GM12865 (cell line): ENCODE results near the gene RGS17.

Source experiments
- DNase-seq: peaks from one replicate; pipeline ENCODE4 v3.0.0; 2010; ENCODE audit warnings: low read depth
- H3K4me3 ChIP-seq: 2 replicates; pipeline ENCODE4 v1.5.1; 2011; ENCODE audit warnings: mild to moderate bottlenecking, low read depth, low read length, control low read depth
- TF ChIP-seq, protein P1 (sequence below): IDR thresholded peaks from 2 replicates; pipeline ENCODE4 v1.5.1; 2011; ENCODE audit warnings: low read length, control low read depth, low read depth, inconsistent platforms; ENCODE audit not compliant: insufficient read depth; ENCODE audit errors: missing control alignments

The RGS17 gene

DNA sequence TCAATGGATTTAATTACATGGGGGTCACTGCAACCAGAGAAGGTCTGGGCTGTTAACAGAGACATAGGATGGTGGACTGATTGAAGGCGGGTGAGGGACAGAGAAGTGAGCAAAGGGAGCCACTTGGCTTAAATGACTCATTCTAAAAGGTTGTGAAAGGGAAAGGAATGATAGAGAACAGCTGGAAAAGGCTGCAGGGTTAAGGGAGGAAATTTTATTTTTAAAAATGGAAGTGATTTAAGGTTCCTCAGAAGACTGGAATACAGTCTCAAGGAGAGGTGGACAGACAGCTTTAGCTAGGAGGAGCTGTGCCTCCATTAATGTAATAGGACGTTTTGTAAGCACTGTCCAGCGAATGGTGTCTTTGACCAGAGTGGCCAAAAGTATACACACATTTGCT is 46.7 kb downstream of the RGS17 start:
- H3K4me3 ChIP-seq = no peak overlapping the region
- TF ChIP-seq, protein P1, sequence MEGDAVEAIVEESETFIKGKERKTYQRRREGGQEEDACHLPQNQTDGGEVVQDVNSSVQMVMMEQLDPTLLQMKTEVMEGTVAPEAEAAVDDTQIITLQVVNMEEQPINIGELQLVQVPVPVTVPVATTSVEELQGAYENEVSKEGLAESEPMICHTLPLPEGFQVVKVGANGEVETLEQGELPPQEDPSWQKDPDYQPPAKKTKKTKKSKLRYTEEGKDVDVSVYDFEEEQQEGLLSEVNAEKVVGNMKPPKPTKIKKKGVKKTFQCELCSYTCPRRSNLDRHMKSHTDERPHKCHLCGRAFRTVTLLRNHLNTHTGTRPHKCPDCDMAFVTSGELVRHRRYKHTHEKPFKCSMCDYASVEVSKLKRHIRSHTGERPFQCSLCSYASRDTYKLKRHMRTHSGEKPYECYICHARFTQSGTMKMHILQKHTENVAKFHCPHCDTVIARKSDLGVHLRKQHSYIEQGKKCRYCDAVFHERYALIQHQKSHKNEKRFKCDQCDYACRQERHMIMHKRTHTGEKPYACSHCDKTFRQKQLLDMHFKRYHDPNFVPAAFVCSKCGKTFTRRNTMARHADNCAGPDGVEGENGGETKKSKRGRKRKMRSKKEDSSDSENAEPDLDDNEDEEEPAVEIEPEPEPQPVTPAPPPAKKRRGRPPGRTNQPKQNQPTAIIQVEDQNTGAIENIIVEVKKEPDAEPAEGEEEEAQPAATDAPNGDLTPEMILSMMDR = no peak
- DNase-seq = no peak

DNA sequence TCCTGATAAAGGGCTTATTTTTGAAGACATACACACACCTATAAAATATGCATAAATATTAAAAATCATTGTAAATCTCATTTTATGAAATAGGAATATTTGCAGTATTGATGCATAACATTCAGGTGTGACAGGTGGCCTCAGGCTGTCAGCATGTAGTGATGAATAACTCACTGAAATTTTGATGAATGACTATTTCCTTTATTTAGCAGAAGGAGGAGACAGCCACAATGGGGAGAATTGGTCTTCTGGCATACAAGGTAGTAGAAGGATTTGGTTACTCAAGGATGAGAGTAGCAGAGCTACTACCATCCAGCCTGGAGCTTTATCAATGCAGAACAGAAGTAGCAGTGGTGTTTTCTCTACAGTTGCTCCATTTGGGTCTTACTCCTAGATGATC is 47.2 kb downstream of the RGS17 start:
- no peak overlapping the region for H3K4me3 ChIP-seq
- TF ChIP-seq, protein P1 = no peak
- no peak for DNase-seq

DNA sequence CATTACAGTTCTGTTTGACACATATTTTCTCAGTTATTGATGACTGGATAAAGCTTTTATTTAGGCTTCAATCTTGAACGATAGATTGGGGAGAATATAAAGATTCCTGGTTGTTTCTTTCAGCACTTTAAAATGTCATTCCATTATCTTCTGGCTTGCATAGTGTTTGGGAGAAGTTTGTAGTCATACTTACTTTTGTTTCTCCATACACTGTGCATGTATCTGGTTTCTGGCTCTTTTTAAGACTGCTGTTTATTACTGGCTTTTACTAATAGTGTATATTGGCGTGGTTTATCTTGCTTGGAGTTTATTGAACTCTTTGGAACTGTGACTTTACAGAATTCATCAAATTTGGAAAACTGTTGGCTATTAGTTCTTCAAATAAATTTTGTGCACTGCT is 49.2 kb downstream of the RGS17 start:
- TF ChIP-seq, protein P1 = no peak
- no peak for DNase-seq
- H3K4me3 ChIP-seq = no peak overlapping the region

DNA sequence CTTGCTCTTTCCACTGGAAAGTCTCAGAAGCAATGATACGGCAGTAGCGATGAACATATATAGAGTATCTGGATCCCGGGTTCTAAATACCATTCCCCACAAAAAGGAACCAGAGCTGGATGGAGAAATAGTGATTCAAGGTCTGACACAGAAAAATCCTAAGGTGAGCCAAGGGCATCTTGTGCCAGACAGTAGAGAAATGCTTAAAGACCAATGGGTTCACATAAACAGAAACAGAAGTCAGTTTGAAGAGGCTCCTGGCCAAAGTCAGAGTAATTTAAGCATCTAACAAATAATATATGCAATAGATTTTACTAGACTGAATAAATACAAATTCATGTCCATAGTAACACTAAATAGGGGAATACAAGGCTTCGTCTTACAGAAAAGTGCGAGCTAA is 54.7 kb downstream of the RGS17 start:
- no peak for DNase-seq
- H3K4me3 ChIP-seq = no peak overlapping the region
- TF ChIP-seq, protein P1 = no peak

DNA sequence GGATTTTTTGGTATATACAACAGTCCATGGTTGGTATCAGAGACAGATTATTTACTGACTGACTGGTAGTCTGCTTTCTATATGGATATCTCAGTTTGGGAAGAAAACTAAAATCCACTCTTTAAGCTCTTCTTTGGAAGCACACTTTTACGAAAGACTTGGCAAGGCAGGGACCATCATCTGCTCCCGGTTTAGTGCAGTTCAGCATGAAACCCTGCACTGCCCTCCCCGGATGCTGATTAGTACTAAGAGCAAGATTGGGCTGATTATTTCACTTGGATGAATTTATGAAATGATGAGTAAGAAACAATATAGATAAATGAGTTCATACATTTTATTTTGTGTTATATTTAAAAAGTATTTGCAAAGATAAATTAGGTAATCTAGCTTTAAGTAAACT is 56.3 kb downstream of the RGS17 start:
- H3K4me3 ChIP-seq = no peak overlapping the region
- TF ChIP-seq, protein P1 = no peak
- no peak for DNase-seq

DNA sequence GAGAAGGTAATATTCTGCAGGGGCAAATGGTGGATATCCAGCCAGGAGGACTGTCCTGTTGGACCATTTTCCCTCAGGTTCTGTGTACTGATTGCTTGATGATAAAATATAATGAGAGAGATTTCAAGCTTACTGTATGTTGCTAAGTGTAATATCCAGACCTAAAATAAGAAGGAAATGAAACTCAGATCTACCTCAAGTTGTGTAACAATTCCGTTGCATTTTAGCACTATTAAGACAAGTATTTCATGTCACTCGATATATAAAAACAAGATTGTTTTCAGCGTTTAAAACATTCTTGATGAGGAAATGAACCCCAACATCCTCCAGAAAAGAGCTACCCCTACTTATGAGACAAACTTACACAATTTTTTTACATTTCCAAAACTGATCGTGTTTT is 57.2 kb downstream of the RGS17 start:
- no peak overlapping the region for H3K4me3 ChIP-seq
- TF ChIP-seq, protein P1 = no peak
- no peak for DNase-seq

DNA sequence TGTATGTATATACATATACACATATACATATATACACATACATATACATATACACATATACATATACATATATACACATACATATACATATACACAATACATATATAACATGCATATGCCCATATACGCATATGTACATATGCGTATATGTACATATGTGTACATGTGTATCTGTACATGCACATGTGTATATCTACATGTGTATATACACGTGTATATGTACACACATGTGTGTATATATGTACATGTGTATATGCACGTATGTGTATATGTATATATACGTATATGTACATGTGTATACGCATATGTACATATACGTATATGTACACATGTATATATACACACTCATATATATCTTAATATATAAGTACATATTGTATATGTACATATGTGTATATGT is 60.3 kb downstream of the RGS17 start:
- H3K4me3 ChIP-seq = no peak overlapping the region
- TF ChIP-seq, protein P1 = no peak
- DNase-seq = no peak
